ENCODE data around the gene ZBTB49.

Gene ZBTB49

DNA sequence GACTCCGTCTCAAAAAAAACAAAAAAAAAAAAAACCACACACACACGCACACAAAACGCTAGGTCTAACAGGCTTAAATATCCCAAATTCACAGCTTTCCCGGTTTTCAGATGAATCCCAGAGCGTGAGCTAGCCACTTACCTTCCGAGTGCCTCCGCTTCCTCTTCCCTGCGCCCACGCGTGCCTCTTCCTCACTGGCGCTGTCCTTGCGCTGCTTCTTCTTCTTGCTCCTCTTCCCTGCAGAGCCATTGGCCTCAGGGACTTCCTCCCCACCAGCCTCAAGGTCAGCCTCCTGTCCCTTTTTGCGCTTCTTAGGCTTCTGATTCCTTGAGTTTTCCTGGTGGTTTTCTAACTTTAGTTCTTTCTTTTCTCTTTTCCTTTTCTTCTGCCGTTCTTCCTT is 15.8 kb upstream of the ZBTB49 start:
- DNase-seq, result no peak
- in situ Hi-C loops (cut with HindIII; ENCODE audit: low pct_ligation_motif_present, low pct_unique_long_range_greater_than_20kb, low sequenced_read_pairs), result no loop called here

DNA sequence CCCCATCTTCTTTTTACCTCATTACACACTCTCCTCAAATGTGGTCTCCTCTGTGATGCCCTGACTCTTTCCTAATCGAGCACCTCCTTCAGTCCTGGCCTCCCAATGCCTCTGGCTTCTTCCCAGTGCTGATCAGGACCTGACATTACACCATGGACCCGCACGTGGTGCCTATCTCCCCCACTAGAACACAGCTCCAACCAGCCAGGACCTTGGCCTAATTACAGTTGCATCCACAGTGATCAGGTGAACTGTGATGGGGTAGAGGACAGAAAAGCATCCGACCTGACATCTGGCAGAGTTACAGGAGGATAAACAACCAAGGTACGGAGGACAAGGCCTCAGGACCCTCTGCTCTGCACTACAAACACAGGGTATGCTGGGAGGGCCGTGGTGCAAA is 12.5 kb upstream of the ZBTB49 start:
- in situ Hi-C loops (cut with HindIII; ENCODE audit: low pct_ligation_motif_present, low pct_unique_long_range_greater_than_20kb, low sequenced_read_pairs), result no loop called here
- no peak for DNase-seq

DNA sequence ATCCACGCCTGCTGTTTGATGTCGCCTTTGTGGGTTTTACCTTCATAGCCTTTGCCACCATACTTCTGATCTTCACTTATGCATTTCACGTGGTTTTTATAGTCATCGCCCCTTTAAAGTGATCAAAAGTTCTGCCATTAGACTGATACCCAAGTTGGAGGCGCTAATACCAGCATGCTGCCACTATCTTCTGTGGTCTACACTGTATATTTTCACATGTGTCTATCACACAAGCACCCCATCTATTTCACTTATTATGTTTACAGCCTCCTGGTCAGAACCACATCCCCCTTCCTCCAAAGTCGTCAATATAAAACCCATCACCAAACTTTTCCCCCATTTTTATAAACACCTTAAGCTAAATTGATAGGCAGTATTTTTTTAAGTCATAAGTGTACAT is 8.3 kb upstream of the ZBTB49 start:
- no peak for DNase-seq
- in situ Hi-C loops (cut with HindIII; ENCODE audit: low pct_ligation_motif_present, low pct_unique_long_range_greater_than_20kb, low sequenced_read_pairs), result no loop called here

DNA sequence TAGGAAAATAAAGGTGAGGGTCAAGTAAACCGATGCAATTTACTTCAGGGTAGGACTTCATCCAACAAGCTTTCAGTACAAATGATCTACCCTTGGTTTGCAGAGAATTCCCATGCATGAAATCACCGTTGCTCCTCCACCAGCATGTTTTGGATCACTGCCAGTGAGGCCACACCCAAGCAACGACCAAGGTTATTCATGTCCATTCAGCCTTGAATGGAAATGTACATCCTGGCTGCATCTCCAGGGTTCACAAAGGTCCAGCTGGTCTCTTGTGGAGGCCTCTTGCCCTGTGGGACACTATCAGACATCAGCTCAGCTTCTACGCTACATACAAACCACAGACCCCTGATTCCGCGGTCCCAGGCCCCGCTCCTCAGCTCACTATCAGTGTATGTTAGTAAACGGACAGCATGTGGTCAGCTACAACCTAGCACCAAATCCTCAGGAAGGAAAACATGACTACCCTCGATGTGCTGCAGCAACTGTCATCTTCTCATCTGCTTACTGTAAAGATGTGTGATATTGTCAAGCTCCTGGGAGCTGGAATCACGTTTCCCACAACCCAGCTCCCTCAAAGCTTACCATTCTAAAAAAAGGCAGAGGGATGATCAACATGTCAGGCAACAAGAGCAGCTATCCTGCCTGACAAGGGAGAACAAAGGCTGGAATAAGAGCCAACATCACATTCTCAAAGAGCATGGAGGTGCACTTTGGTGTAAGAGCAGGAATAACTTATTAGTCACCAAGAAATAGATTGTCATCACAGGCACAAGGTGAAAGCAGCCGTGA is 5.0 kb upstream of the ZBTB49 start:
- in situ Hi-C loops (cut with HindIII; ENCODE audit: low pct_ligation_motif_present, low pct_unique_long_range_greater_than_20kb, low sequenced_read_pairs), result no loop called here
- DNase-seq, result peak; percentile 21

DNA sequence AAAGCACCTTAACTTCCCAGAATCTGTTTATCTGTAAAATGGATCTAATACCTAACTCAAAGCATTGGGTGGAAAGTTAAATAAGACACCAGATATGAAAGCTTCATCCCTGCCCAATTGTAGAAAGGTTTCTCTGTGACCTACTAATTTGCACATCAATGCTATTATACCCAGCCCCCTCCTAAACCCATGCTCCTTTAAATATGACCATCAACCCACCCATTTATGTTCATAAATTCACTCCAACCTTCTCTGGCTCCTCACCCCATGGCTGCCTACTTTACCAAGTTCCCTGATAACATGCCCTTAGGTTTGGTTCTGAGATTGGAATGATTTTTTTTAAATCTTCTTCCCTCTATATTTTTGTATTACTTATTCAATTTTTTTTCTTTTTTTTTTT is 2.0 kb upstream of the ZBTB49 start:
- no peak for DNase-seq
- in situ Hi-C loops (cut with HindIII; ENCODE audit: low pct_ligation_motif_present, low pct_unique_long_range_greater_than_20kb, low sequenced_read_pairs), result no loop called here

DNA sequence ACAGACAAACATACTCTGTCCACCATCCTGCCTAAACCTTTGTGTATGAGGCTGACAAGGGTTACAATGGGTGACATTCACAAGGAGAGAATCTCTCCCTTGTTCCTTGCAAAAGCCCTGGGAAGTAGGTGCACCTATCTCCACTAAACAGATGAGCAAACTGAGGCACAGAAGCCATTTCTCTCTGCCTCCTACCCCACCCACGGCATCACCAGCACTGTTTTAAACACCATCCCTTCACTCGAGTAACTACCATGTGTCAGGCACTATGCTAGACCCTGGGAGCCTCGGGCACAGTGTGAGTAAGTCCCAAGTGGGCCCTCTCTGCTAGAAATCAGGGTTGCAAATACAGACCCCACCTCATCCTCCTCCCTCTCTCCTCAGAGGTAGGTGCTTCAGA is 996 bp upstream of the ZBTB49 start:
- no peak for DNase-seq
- in situ Hi-C loops (cut with HindIII; ENCODE audit: low pct_ligation_motif_present, low pct_unique_long_range_greater_than_20kb, low sequenced_read_pairs), result no loop called here

DNA sequence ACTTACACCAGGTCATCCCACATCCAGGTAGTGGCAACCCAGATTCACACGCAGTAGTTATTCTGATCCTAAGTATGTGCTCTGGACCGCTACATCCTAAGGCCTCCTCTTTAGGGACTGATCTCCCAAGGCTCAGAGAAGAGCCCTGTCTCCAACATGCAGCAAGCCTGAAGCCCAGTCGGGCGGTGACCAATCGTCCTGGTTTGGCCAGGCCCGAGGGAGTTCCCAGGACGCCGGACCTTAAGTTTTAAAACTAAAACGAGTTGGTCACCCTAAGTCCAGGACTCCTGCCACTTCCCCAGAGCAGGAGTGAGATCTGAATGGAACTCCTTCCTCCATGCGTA is 482 bp upstream of the ZBTB49 start:
- peak; percentile 33 for DNase-seq

DNA sequence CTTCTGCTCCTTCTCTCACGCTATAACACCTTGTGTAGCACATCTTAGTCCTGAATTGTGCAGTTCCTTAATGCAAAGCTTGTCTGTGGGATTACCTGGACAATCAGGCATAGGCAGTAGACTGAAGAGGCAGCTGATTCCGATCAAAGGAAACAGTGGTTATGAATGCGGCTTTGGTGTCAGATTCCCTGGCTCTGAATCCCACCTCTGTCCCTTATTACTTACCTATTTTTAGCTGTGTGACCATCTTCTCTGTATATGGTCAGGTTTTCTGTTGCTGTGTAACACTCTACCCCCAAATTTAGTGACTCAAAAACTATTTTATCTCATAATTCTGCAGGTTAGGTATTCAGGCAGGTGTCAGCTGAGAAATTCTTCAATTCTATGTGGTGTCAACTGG is 3.2 kb downstream of the ZBTB49 start:
- in situ Hi-C loops (cut with HindIII; ENCODE audit: low pct_ligation_motif_present, low pct_unique_long_range_greater_than_20kb, low sequenced_read_pairs), result no loop called here
- no peak for DNase-seq

More for the DNA sequence above, 482 bp upstream of the ZBTB49 start:
- in situ Hi-C loops (cut with HindIII; ENCODE audit: low pct_ligation_motif_present, low pct_unique_long_range_greater_than_20kb, low sequenced_read_pairs), result no loop called here

DNA sequence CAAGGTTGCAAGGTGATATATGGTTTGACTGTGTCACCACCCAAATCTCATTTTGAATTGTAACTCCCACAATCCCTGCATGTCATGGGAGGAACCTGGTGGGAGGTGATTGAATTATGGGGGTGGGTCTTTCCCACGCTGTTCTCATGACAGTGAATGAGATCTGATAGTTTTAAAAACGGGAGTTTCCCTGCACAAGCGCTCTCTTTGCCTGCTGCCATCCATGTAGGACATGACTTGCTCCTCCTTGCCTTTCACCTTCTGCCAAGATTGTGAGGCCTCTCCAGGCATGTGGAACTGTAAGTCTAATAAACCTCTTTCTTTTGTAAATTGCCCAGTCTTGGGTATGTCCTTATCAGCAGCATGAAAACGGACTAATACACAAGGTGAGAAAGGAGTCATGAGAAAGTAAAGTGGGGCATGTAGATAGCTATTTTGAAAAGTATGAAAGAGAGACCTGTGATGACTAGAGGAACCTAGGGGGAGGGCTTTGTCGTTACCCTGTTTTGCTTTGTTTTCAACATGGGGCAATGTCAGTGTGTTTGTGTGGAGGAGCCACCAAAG is 6.3 kb downstream of the ZBTB49 start:
- in situ Hi-C loops (cut with HindIII; ENCODE audit: low pct_ligation_motif_present, low pct_unique_long_range_greater_than_20kb, low sequenced_read_pairs), result no loop called here
- no peak for DNase-seq

DNA sequence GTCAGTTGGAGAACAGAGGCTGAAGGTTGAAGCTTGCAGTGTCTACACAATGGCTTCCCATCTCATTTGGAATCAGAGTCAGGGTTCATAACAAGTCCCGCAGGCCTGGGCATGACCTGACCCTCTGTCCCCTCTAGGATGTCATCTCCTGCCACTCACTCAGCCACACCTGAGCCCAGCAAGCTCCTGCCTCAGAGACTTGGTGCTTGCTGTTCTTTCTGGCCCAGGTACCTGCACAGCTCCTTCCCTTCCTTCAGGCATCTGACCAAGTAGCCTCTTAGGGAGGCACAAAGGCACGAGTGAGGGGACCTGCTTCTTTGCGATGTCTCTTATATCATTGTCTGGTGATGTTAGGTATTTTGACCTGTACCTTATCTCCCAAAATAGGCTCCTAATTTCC is 9.0 kb downstream of the ZBTB49 start:
- in situ Hi-C loops (cut with HindIII; ENCODE audit: low pct_ligation_motif_present, low pct_unique_long_range_greater_than_20kb, low sequenced_read_pairs), result no loop called here
- DNase-seq, result no peak

DNA sequence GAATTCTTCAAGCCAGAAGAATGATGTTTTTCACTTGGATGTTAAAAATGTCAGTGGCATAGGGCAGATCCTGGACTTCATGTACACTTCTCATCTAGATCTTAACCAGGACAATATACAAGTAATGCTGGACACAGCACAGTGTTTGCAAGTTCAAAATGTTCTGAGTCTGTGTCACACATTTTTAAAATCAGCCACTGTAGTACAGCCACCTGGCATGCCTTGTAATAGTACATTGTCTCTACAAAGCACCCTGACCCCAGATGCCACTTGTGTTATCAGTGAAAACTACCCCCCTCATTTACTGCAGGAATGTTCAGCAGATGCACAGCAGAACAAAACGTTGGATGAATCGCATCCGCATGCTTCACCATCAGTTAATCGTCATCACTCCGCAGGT is 11.9 kb downstream of the ZBTB49 start:
- in situ Hi-C loops (cut with HindIII; ENCODE audit: low pct_ligation_motif_present, low pct_unique_long_range_greater_than_20kb, low sequenced_read_pairs), result no loop called here
- no peak for DNase-seq

DNA sequence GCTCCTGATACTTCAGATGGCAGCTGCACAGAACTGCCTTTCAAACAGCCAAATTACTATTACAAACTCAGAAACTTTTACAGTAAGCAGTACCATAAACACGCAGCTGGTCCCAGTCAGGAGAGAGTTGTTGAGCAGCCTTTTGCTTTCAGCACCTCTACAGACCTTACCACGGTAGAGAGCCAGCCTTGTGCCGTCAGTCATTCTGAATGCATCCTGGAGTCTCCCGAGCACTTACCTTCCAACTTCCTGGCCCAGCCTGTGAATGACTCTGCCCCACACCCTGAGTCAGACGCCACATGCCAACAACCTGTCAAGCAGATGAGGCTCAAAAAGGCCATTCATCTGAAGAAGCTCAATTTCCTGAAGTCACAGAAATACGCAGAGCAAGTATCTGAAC is 12.4 kb downstream of the ZBTB49 start:
- no peak for DNase-seq
- in situ Hi-C loops (cut with HindIII; ENCODE audit: low pct_ligation_motif_present, low pct_unique_long_range_greater_than_20kb, low sequenced_read_pairs), result no loop called here

DNA sequence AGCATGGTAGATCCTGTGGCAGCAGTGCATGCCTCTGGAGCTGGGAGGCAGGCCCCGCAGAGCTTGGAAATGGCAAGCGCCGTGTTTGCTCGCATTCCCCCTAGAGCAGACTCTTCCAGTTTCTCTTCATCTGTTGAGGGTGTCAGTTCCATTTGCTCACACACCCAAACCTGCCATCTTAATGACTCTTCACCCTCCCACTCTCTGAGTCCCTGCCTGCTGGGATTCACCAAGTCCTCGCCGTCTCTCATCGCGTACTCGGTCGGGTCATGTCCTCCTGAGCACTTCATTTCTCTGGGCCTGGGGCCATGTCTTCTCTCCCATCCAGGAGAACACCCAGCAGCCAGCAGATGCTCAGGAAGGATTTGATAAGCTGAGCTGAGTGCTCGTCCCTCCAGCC is 16.9 kb downstream of the ZBTB49 start:
- DNase-seq, result no peak
- in situ Hi-C loops (cut with HindIII; ENCODE audit: low pct_ligation_motif_present, low pct_unique_long_range_greater_than_20kb, low sequenced_read_pairs), result no loop called here

DNA sequence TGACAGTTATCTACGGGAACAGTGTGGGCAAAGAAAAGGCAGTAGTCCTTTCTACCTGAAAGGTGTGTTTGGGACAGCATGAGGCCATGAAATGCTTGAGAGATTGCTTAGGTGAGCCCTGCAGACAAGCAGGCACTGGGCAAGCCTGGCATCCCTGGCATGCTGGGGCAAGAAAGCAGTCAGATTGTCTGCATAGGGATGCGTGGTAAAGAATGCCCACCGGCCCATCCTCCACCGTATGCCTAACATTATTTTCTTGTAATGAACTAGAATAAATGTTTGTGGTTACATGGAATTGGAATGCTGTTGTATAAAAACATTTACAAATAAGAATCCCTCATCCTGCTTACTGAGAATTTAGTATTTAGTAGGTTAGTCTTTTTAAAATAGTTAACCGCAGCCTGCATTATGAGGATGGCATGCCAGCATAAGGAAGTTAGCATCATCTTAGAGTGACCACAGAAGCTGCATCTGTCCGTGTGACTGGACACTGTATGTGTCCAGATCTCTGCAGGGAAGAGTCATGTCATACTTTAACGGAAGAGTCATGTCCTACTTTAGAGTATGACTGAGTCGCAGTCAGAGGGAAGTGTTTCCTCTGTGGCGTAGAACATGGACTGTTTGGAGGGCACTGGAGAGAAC is 18.9 kb downstream of the ZBTB49 start:
- DNase-seq, result no peak
- in situ Hi-C loops (cut with HindIII; ENCODE audit: low pct_ligation_motif_present, low pct_unique_long_range_greater_than_20kb, low sequenced_read_pairs), result no loop called here

DNA sequence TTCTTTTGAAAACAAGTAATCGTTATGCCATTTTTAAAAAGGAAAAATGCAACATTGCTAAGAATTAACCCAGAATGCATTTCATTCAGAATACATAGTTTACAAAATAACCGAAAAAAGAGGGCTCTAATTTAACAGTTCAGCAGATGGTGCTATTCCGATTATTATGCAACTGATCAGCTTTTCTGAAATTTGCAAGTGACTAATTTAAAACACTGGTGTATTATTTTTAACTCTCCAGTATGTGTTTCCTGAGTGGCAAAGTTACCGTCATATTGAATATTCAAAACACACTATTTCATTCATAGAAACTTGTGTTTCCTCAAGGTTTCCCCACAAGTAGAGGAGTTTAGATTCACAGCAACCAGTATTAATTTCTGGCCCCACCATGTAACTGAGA is 21.1 kb downstream of the ZBTB49 start:
- no peak for DNase-seq
- in situ Hi-C loops (cut with HindIII; ENCODE audit: low pct_ligation_motif_present, low pct_unique_long_range_greater_than_20kb, low sequenced_read_pairs), result no loop called here

DNA sequence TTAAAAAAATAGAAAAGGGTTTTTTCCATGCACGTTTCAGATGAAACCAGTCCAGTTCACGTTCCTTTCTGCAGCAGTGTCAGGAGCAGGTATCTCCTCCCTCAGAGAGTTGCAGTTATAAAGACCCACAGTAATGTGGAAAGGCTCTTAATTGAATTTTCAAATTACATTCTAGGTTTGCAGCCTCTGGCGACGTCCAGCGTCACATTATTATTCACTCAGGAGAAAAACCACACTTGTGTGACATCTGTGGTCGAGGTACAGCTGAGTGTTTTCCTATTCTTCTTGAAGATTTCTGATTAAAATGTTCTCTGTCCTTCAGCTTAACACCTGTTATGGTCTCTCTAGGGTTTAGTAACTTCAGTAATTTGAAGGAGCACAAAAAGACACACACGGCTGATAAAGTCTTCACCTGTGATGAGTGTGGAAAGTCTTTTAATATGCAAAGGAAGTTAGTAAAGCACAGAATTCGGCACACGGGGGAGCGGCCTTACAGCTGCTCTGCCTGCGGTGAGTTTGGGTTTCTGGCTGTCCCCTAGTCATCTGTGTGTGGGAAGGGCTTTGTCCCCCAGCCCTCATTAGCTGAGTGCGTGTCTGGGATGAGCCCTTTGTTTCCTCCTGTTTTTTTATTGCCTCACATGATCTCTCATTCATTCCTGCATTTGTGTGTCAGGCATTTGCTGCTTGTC is 25.6 kb downstream of the ZBTB49 start:
- no peak for DNase-seq
- in situ Hi-C loops (cut with HindIII; ENCODE audit: low pct_ligation_motif_present, low pct_unique_long_range_greater_than_20kb, low sequenced_read_pairs), result no loop called here

DNA sequence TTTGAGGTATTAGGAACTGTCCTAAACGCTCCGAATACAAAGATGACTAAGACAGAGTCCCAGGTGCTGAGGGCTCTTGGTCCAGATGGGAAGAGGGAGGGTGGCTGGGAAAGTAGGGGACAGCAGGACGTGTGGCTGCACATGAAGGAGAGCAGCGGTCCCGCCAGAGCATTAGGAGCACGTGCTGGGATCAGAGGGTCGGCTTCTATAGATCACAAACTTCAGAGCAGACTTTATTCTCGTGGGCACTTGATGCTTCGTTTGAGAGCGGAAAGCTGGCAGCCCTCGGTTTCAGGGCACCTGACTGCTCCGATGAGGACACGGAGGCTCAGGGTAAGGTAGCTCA is 26.1 kb downstream of the ZBTB49 start:
- DNase-seq, result no peak
- in situ Hi-C loops (cut with HindIII; ENCODE audit: low pct_ligation_motif_present, low pct_unique_long_range_greater_than_20kb, low sequenced_read_pairs), result no loop called here

DNA sequence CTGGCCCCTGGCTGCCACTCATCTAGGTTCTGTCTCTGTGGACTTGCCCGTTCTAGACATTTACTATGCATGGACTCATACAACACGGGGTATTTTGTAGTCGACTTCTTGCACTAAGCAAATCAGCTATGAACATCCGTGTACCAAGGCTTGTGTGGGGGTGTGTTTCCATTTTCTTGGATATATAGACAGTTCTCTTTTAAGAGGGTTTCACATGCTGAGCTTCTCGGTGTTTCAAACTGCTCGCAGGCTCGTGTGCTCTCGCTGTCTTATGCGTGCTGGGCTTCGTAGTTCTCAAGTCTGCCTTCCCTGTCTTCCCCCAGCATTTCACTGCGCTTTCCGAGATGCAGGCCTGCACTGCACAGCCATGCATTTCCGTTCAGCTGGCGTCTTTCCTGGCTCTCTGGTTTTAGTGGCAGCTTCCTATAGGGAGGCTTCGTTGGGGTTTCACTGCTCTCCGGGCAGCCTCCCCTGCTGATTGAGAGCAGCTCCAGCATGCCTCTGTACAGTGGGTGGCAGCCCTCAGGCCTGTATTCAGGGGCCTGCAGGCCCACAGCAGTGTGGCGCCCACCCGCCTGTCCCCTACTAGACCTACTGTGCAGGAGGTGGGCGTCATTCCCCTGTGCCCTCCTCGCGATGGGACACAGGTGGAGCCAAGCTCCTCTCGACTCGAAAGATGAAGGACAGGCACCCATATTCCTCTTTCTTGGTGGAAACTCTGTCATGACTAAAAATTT is 27.6 kb downstream of the ZBTB49 start:
- no peak for DNase-seq
- in situ Hi-C loops (cut with HindIII; ENCODE audit: low pct_ligation_motif_present, low pct_unique_long_range_greater_than_20kb, low sequenced_read_pairs), result no loop called here

DNA sequence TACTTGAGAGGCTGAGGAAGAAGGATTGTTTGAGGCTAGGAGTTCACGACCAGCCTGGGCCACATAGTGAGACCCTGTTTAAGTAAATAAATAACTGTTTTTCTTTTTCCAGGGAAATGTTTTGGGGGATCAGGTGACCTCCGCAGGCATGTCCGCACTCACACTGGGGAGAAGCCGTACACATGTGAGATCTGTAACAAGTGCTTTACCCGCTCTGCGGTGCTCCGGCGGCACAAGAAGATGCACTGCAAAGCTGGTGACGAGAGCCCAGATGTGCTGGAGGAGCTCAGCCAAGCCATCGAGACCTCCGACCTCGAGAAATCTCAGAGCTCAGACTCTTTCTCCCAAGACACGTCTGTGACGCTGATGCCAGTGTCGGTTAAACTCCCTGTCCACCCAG is 30.5 kb downstream of the ZBTB49 start:
- no peak for DNase-seq
- in situ Hi-C loops (cut with HindIII; ENCODE audit: low pct_ligation_motif_present, low pct_unique_long_range_greater_than_20kb, low sequenced_read_pairs), result no loop called here
